GM19455 (cell line): Measurements from ENCODE around the gene ZNF772.
"Not testable (repeated sequence)": the region's sequence is repeated elsewhere in the genome, so short reads cannot be mapped to it uniquely, and the experiment has no call there.

ENCODE experiments used
- ATAC-seq: cut with Tn5 transposase; IDR thresholded peaks from one replicate; pipeline ENCODE4 v1.9.1; 2021; ENCODE audit not compliant: unreplicated experiment

The ZNF772 gene

GRCh38 chr19:57477191-57478008, at the start of gene ZNF772:
TSS of gene ZNF772 (minus strand) at chr19:57477566. CDS start at chr19:57477309, 257 bp downstream.
- ATAC-seq: peak; percentile 77

- ATAC-seq: not testable (repeated sequence)
These were observed 40.7 kb upstream of the ZNF772 start for GRCh38 chr19:57518021-57518420.

- ATAC-seq: no peak
These were observed 37.9 kb upstream of the ZNF772 start for GRCh38 chr19:57515255-57515654.

- ATAC-seq: no peak
These were observed 35.5 kb upstream of the ZNF772 start for GRCh38 chr19:57512845-57513244.

- ATAC-seq: no peak
These were observed 34.1 kb upstream of the ZNF772 start for GRCh38 chr19:57511484-57511883.

GRCh38 chr19:57506163-57506562, 28.8 kb upstream of the ZNF772 start:
- no peak for ATAC-seq

- not testable (repeated sequence) for ATAC-seq
These were observed 23.0 kb upstream of the ZNF772 start for GRCh38 chr19:57500400-57500799.

GRCh38 chr19:57499680-57500395, 22.5 kb upstream of the ZNF772 start, which contains the start of gene ZNF773:
TSS of gene ZNF773 (plus strand) at chr19:57499938. CDS start at chr19:57500081, 143 bp downstream.
- ATAC-seq: peak; percentile 97

GRCh38 chr19:57499332-57499679, 21.9 kb upstream of the ZNF772 start:
- not testable (repeated sequence) for ATAC-seq

- not testable (repeated sequence) for ATAC-seq
These were observed 10.9 kb upstream of the ZNF772 start for GRCh38 chr19:57488299-57488644.

- ATAC-seq: peak; percentile 97
These were observed 10.3 kb upstream of the ZNF772 start, which contains the start of gene ZNF419 for GRCh38 chr19:57487477-57488298. TSS of gene ZNF419 (plus strand) at chr19:57487750. CDS start at chr19:57487951, 201 bp downstream.

GRCh38 chr19:57473646-57474045, 3.7 kb downstream of the ZNF772 start:
- no peak for ATAC-seq

- ATAC-seq: no peak
These were observed 10.9 kb downstream of the ZNF772 start for GRCh38 chr19:57466489-57466888.

- ATAC-seq: no peak
These were observed 11.5 kb downstream of the ZNF772 start for GRCh38 chr19:57465680-57466381.

GRCh38 chr19:57452307-57452706, 25.1 kb downstream of the ZNF772 start:
- ATAC-seq: no peak

- ATAC-seq: no peak
These were observed 34.2 kb downstream of the ZNF772 start for GRCh38 chr19:57443121-57443696.

- ATAC-seq: no peak
These were observed 35.2 kb downstream of the ZNF772 start for GRCh38 chr19:57441979-57442752.

- no peak for ATAC-seq
These were observed 38.4 kb downstream of the ZNF772 start for GRCh38 chr19:57438925-57439324.

GRCh38 chr19:57437931-57438330, 39.4 kb downstream of the ZNF772 start:
- no peak for ATAC-seq
